Measurements from ENCODE around the gene KHK.
"Not testable (repeated sequence)": the region's sequence is repeated elsewhere in the genome, so short reads cannot be mapped to it uniquely, and the experiment has no call there.

KHK gene

GRCh38 chr2:27095745-27096651, 9.4 kb downstream of the KHK start:
- peak; percentile 56 for DNase-seq (ENCODE audit: low spot score)

GRCh38 chr2:27096748-27097297, 10.3 kb downstream of the KHK start:
- no peak for DNase-seq (ENCODE audit: low spot score)

- no peak for DNase-seq (ENCODE audit: low spot score)
These were observed 10.8 kb downstream of the KHK start for GRCh38 chr2:27097341-27097740.

GRCh38 chr2:27099334-27099955, 12.9 kb downstream of the KHK start:
- DNase-seq (ENCODE audit: low spot score), result no peak

- DNase-seq (ENCODE audit: low spot score), result no peak
These were observed 13.5 kb downstream of the KHK start for GRCh38 chr2:27100036-27100435.

GRCh38 chr2:27102329-27102728, 15.8 kb downstream of the KHK start:
- DNase-seq (ENCODE audit: low spot score), result no peak

GRCh38 chr2:27105981-27106380, 19.4 kb downstream of the KHK start:
- no peak for DNase-seq (ENCODE audit: low spot score)

- no peak for DNase-seq (ENCODE audit: low spot score)
These were observed 21.6 kb downstream of the KHK start for GRCh38 chr2:27108221-27108620.

GRCh38 chr2:27109083-27109482, 22.5 kb downstream of the KHK start:
- no peak for DNase-seq (ENCODE audit: low spot score)

- DNase-seq (ENCODE audit: low spot score), result not testable (repeated sequence)
These were observed 24.2 kb downstream of the KHK start for GRCh38 chr2:27110603-27111352.

- DNase-seq (ENCODE audit: low spot score), result not testable (repeated sequence)
These were observed 25.0 kb downstream of the KHK start for GRCh38 chr2:27111392-27112078.

GRCh38 chr2:27115519-27115918, 28.9 kb downstream of the KHK start:
- DNase-seq (ENCODE audit: low spot score), result no peak

- DNase-seq (ENCODE audit: low spot score), result no peak
These were observed 31.5 kb downstream of the KHK start for GRCh38 chr2:27117995-27118524.

- no peak for DNase-seq (ENCODE audit: low spot score)
These were observed 32.2 kb downstream of the KHK start, which contains the start of gene CGREF1 for GRCh38 chr2:27118525-27119329. CGREF1 (minus strand) TSS chr2:27119128; CDS start chr2:27104366, 14,762 bp downstream.

- not testable (repeated sequence) for DNase-seq (ENCODE audit: low spot score)
These were observed 32.7 kb downstream of the KHK start for GRCh38 chr2:27119330-27119670.

- no peak for DNase-seq (ENCODE audit: low spot score)
These were observed 35.3 kb downstream of the KHK start for GRCh38 chr2:27121906-27122305.

- no peak for DNase-seq (ENCODE audit: low spot score)
These were observed 36.2 kb downstream of the KHK start for GRCh38 chr2:27122791-27123190.

GRCh38 chr2:27123302-27124150, 37.0 kb downstream of the KHK start, which contains the start of gene ABHD1:
ABHD1 (plus strand) TSS chr2:27123815; CDS start chr2:27123949, 134 bp downstream.
- DNase-seq (ENCODE audit: low spot score), result peak; percentile 28

- no peak for DNase-seq (ENCODE audit: low spot score)
These were observed 38.5 kb downstream of the KHK start for GRCh38 chr2:27125104-27125503.
